Jurkat, Clone E6-1 (cell line): ENCODE results near the gene STYXL1.

Experiments used
- DNase-seq: peaks from one replicate; pipeline ENCODE4 v3.0.0-alpha.2; 2011; ENCODE audit warnings: low read depth, low spot score
- H3K4me3 ChIP-seq: 2 replicates; pipeline ENCODE4 v1.5.1; 2011; ENCODE audit warnings: mild to moderate bottlenecking, low read length, control low read depth, moderate library complexity

Gene STYXL1

DNA sequence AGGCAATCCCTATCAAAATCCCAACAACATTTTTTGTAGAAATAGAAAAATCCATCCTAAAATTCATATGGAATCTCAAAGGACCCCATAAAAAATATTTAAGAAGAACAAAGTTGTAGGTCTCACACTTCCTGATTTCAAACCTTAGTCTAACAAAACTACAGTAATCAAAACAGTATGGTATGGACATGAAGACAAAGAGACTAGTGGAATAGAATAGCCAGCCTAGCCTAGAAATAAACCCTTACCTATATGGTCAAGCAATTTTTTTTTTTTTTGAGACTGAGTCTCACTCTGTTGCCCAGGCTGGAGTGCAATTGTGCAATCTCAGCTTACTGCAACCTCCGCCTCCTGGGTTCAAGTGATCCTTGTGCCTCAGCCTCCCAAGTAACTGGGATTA lies 49.8 kb downstream of the STYXL1 start:
- no peak for DNase-seq
- no peak overlapping the region for H3K4me3 ChIP-seq

DNA sequence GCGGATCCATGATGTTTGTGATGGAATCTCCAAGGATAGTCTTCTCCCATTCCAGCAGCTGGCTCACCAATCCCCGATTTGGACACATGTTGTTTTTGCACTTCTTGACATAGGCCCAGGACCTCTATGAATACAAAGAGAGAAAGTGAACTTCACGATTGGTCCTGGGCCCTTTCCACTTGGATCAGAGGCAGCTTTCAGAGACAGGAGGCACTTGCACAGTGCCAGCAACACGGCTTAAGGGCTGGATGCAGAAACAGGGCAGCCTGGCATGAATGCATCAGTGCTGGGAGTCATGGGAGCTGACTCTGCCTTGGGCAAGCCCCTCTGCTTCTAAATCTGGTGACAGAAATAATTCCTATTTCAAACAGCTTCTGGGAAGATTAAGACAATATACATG lies 51.3 kb downstream of the STYXL1 start:
- DNase-seq = no peak
- H3K4me3 ChIP-seq = no peak overlapping the region

DNA sequence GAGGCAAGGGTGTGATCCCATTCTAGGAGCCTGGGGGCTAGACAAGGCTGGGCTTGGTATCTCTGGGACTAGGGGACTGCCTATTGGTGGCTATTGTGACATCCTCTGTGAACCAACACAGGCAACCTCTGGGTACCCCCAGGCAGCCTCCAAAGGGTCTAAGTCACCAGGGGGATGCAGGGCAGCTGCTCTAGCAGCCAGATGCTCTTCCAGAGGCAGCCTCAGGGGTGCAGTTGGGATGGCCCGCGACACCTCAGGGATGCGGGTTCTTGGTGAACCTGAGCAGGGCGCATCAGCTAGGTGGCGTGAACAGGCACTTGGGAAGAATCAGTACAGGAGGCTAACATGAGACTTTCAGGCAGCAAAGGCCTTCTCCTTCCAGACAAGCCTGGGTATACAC lies 51.8 kb downstream of the STYXL1 start:
- no peak for DNase-seq
- H3K4me3 ChIP-seq = no peak overlapping the region

DNA sequence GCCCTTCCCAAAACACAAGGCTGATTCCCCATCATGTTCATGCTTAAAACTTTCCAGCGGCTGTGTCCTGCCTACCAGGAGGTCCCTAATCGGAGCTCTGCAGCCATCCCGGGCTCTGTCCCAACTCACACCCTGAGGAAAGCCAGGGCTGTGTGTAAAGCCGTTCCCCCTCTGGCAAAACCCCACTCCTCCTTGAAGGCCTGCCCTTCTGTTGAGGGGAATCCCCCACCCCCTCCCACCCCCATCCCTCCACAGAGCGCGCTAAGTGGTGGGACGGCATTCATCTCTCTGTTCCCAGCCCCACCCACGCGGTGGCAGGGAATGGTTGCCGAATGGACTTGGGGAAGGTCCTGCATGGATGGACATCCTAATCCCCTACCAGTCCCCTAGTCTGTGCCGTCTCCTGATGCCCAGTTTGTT lies 52.7 kb downstream of the STYXL1 start:
- no peak for DNase-seq
- peak overlapping the region; percentile 70 for H3K4me3 ChIP-seq

DNA sequence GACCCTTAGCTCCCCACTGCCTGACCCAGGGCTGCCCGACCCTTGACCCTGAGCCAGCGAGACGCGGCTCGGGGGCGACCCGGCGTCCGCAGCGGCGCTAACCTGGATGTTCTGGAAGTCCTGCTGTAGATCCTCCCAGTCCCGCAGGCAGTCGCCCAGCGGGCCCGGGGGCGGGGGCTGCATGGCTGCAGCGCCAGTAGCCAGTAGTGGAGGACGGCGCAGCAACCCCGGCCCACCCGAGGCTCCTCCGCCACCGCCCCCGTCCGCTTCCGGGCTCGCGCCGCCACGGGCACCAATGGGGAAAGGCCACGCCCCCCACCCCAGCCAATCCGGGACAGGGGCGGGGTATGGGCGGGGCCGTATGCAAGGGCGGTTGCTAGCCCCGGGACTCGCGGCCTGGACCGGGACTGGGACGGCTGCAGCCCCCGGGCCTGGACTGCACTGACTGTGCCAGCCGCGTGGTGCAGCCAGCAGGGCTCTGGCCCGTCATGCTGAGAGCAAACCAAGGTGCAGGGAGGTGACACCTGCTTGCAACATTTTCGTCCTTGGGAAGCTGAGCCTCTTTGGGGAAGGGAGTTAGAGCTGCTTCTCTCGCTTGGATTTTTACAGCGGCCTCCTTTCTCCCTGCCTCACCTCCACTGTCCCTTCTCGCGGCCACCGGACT lies 53.3 kb downstream of the STYXL1 start, which contains the start of gene TMEM120A:
Gene TMEM120A, minus strand, starts transcription at position 208 of the 664 bp plus-strand sequence. Its CDS starts 25 bp downstream, at position 183.
- H3K4me3 ChIP-seq = peak within 1 kb of the TSS; percentile 70
- DNase-seq = peak; percentile 67

DNA sequence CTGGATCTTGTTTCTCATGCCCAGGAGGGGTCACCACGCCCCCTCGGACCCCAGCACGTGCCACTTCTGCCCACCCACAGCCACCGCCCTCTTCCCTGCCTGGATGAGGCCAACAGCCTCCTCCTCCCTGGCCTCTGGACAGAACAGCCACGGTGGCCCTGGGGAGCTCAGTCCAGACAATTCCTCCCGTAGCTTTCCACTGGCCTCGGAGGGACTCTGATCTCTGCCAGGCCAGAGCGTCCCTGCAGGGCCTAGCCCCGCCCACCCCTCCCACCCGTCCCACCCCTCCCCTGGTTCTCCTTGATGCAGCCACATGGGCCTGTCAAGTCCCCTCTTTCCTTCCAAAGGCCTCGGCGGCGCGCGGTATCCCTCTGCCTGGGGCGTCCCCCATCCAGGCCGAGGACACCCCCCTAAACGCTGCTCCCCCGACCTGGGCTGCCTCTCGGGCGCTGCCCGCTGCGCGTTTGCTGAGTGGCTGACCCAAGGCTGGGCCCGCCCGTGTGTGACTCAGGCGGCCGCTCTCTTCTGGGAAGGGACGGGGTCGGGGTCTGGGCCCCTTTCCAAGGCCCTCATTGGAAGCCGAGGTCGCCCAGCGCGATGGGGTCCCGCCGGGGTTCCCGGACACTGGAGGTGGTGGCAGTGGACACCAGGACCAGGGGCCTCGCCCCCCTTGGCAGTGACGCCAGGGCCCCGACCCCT lies 54.0 kb downstream of the STYXL1 start:
- no peak for DNase-seq
- peak overlapping the region; percentile 70 for H3K4me3 ChIP-seq

DNA sequence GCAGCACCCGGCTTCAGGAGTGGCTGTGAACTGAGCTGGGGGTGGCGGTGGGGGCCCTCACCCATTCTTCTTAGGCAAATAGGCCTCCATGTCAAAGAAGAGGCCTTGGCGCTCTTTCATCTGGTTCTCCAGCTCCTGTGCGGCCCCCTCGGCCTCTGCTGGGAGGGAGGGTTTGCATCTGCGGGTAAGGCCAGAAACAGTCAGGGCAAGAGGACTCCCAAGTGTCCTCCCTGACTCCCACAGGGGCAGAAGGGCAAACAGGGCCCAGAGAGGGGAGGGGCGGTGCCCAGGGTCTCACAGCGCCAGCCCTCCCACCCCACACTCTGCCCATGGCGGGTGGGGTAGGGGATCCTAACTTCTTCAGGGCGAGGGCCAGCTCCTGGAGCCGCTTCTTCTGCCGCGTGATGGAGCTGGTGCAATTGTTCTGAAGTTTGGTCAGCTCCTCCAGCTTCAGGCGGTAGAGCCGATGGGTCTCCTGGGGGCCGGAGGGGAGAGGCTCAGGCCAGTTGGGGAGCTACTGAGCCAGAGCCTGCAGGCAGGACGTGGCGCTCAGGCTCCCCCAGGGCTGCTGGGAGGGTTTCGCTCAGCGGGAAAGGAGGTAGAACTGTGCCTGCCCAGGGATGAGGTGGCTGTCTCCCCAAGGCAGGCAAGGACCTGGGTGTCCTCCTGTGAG lies 55.6 kb downstream of the STYXL1 start:
- H3K4me3 ChIP-seq = no peak overlapping the region
- DNase-seq = no peak

DNA sequence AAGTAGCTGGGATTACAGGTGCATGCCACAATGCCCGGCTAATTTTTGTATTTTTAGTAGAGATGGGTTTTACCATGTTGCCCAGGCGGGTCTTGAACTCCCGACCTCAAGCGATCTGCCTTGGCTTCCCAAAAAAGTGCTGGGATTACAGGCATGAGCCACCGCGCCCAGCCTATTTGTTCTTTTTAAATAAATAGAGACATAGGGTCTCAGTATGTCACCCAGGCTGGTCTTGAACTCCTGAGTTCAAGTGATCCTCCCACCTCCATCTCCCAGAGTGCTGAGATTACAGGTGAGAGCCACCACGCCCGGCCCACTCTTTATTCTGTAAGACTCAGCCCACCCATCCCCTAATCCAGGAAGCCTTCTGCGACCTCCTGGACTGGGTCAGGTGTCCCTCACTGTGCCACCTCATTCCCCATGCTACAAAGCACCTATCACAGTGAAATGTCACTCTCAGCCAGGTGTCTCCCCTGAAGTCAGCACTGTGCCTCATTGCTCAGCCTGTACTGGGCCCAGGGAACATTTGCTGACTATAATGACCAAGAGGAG lies 56.2 kb downstream of the STYXL1 start:
- no peak for DNase-seq
- no peak overlapping the region for H3K4me3 ChIP-seq

DNA sequence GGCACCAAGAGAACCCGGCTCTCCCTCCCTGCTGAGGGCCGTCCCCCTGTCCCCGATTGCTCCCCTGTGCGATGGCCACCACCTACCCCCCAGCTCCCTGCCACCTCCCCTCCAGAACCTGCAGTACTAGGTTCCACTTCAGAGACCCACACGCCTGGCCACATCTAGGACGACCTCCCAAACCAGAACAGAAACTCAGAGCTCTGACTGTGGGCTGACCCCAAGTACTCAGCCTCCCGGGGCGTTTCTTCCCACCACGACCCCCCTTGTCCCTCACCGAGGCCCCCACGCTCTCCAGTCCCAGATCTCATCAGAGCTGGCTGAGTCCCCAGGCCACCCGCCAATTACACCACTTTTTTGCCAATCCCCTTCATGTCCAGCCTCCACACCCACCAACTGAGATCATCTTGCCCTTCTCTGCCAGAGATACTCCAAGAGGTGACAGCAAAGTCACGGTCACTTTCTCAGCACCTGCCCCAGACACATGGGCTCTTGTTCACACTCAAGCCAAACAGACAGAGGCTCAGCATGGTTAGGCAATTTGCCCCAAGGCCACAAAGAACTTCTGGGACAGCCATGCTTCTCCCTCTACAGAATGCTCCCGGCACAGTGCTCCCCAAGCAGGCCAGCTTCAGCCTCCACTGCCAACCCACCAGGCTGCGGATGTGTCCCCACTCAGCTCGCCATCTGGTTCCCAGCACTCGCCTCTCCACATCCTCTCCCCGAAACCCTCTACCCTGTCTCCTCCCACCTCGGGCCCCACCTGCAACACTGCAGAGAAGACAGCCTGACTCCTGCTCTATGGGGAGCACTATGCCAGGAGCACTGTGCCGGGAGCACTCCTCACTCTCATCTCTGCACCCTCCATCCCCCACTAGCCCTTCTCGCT lies 58.1 kb downstream of the STYXL1 start:
- peak; percentile 16 for DNase-seq
- no peak overlapping the region for H3K4me3 ChIP-seq

DNA sequence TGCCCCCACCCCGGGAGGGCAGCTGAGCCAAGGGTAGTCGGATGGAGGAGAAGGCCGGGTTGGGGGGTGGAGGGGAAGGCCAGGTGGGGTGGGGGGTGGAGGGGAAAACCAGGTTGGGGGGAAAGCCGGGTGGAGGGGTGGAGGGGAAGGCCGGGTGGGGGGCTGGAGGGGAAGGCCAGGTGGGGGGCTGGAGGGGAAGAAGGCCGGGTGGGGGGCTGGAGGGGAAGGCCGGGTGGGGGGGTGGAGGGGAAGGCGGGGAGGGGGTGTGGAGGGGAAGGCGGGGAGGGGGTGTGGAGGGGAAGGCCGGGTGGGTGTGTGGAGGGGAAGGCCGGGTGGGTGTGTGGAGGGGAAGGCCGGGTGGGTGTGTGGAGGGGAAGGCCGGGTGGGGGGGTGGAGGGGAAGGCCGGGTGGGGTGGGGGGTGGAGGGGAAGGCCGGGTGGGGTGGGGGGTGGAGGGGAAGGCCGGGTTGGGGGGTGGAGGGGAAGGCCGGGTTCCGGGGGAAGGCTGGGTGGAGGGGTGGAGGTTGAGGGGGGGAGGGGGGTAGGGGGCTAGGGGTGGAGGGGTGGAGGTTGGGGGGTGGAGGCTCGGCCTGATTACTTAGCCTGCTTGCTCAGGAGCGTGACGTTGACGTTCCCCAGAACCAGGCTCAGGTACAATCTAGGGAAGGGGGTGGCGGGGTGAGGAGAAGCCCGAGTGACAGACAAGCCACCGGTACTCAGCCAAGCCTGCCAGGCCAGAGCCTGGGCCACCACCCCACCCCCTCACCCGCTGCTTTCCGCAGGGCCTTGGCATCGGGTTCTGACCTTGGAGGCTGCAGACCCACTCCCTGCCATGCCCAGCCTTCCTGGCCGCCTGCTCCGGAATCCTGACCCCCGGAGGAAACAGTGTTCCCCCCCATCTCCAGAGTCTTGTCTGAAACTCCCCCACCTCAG lies 59.0 kb downstream of the STYXL1 start:
- DNase-seq = no peak
- H3K4me3 ChIP-seq = no peak overlapping the region

DNA sequence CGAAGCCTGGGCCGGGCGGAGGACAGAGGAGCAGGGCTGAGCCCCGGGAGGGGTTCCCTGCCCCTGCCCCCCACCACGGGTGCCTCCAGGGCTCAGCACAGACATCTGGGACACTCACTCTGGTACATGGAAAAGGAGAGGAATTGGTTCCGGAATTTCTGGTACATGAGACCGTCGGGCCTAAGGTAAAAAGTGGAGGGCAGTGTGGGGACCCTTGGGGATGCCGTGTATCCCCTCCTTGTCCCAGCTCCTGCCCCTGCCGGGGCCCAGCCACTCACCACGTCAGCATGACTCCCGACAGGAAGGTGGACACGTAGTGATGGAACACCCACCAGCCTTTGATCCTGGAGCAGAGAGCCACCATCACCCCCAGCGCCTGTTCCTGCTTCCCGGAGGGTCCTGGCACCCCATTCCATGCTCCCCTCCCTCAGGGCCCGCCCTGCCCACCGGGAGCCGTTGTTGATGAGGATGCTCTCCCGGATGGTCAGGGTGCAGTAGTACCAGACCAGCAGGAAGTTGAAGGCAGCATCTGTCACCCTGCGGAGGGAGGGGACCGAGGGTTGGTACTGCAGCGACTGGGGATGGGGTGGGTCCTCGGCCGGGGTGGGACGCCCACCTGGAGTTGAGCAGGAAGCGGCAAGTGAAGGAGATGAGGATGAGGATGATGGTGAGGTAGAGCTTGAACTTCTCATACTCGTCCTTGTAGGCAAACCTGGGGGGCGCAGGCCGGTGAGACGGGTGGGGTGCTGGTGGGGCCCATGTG lies 59.8 kb downstream of the STYXL1 start:
- no peak for DNase-seq
- no peak overlapping the region for H3K4me3 ChIP-seq

DNA sequence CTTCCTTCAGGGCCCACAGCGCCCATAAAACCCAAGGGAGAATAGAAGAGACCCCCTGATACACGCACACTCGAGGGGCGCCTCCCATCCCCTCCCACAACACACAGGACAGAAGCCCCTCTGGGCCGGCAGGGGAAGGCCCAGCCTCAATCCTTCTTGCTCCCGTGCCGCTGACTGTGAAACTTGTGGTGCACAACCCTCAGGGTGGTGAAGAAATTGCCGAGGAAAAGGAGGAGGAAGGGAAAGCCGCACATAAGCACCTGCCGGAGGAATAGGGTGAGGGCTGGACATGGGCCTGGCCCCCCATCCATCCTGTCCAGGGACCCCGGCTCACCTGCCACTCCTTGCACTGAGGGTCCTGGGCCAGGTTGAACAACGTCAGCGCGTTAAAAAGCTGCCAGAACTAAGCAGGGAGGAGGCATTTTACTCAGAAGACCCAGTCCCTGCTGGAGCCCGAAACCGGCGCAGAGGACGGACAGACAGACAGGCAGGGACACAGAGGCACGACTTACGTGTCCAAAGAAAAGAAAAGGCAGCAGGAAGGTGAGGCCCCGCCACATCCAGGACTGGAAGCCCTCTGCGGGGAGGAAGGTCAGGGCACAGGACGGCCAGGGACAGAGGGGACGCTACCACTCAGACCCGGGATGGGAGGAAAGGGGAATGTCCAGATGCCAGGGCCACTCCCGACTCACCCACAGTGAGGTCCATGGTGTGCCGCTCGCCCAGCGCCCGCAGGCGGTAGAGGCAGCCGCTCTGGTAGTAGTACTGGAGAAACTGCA lies 60.6 kb downstream of the STYXL1 start:
- no peak overlapping the region for H3K4me3 ChIP-seq
- no peak for DNase-seq

DNA sequence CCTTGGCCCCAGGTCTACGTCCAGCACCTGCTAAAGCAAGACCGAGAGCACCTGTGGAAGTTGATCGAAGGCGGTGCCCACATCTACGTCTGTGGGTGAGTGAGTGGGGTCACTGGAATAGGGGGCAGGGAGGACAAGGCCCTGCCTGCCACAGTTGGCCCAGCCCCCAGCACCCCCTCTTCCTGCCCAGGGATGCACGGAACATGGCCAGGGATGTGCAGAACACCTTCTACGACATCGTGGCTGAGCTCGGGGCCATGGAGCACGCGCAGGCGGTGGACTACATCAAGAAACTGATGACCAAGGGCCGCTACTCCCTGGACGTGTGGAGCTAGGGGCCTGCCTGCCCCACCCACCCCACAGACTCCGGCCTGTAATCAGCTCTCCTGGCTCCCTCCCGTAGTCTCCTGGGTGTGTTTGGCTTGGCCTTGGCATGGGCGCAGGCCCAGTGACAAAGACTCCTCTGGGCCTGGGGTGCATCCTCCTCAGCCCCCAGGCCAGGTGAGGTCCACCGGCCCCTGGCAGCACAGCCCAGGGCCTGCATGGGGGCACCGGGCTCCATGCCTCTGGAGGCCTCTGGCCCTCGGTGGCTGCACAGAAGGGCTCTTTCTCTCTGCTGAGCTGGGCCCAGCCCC lies 61.5 kb downstream of the STYXL1 start:
- H3K4me3 ChIP-seq = no peak overlapping the region
- DNase-seq = no peak

DNA sequence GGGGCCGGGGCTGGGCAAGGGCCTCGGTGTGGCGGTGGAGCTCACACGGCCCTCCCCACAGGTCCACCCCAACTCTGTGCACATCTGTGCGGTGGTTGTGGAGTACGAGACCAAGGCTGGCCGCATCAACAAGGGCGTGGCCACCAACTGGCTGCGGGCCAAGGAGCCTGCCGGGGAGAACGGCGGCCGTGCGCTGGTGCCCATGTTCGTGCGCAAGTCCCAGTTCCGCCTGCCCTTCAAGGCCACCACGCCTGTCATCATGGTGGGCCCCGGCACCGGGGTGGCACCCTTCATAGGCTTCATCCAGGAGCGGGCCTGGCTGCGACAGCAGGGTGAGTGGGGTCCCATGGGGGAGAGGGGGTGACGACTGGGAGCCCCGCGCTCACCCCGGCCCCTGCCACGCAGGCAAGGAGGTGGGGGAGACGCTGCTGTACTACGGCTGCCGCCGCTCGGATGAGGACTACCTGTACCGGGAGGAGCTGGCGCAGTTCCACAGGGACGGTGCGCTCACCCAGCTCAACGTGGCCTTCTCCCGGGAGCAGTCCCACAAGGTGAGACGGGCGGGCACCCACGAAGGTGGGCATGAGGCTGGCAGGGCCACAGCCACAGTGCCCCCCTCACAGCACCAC lies 62.2 kb downstream of the STYXL1 start:
- no peak for DNase-seq
- H3K4me3 ChIP-seq = no peak overlapping the region

DNA sequence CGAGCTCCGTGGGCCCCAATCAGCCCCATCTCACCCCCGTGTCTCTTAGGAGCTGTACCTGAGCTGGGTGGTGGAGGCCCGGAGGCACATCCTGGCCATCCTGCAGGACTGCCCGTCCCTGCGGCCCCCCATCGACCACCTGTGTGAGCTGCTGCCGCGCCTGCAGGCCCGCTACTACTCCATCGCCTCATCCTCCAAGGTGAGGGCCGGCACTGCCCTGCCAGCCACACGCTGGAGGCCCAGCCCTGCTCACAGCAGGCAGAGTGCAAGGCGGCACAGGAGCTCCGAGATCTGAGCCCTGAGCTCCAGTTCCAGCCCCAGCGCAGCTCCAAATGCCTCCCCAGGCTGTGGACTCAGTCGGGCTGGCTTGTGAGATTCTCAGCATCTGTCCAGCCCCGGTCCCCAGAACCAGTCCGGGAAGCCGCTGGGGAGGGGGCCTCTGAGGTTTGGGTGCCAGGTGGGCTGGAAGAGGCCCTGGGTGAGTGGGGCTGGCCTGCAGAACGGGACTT lies 62.7 kb downstream of the STYXL1 start:
- no peak for DNase-seq
- no peak overlapping the region for H3K4me3 ChIP-seq
